IPS-NIHi7 (cell line): ENCODE measurements around the gene IDE.
"Not testable (repeated sequence)": the region's sequence is repeated elsewhere in the genome, so short reads cannot be mapped to it uniquely, and the experiment has no call there.

Experiments used
- DNase-seq: peaks from one replicate; pipeline ENCODE4 v3.0.0; 2012; ENCODE audit warnings: mixed read lengths; ENCODE audit errors: extremely low spot score

IDE gene

GRCh38 chr10:92419740-92420545, 153.9 kb downstream of the IDE start:
- DNase-seq, result peak; percentile 73

DNA sequence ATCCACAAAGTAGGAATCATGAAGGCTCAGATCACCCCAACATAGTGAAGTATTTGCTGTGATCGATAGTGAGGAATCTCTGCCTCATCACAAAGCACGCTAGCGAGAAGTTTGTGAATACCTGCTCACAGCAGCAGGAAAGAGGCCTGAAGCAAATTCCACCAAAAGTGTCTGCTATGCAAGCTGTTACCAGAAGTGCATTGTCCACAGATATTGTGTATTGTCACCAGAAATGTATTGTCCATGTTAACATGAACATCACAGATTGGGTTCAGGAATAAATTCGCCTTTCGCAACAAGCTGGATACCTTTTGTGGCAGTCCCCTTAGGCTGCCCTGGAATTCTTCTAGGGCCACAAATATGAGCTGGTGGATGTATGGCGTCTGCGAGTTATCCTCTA, 155.0 kb downstream of the IDE start:
- no peak for DNase-seq

- no peak for DNase-seq
These were observed 155.7 kb downstream of the IDE start for GRCh38 chr10:92418221-92418620.

DNA sequence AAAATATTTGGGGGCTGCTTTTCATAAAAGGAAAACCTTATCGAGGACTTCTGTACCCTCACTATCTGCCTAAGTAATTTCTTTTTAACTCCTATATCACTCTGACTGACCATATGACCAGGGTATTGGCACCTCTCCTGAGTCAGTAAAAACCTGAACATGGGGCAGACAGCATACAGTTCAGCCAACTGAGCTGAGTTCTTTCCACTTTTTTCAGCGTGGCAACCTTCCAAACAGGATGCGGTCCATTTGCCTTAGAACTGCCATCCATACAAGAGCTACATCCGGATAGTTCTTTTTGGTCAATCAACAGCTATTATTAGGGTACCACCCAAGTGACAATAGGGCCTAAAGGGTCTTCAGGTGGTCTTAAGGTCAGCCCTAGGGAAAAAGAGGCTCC, 160.4 kb downstream of the IDE start:
- DNase-seq, result no peak

GRCh38 chr10:92413011-92413410, 160.9 kb downstream of the IDE start:
- DNase-seq, result no peak

DNA sequence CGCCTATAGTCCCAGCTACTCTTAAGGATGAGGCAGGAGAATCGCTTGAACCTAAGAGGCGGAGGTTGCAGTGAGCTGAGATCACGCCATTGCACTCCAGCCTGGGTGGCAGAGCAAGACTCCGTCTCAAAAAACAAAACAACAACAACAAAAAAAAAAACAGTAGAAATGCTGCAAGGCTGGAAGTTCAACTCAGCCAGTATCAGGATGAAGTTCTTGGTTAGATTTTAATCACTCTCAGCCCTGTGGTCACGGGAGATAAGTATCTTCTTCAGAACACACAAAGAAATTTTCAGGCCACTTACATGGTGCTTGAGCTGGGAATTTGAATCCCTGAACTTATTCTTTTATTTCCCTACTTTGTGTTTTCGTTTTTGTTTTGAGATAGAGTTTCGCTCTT, 162.5 kb downstream of the IDE start:
- no peak for DNase-seq

DNA sequence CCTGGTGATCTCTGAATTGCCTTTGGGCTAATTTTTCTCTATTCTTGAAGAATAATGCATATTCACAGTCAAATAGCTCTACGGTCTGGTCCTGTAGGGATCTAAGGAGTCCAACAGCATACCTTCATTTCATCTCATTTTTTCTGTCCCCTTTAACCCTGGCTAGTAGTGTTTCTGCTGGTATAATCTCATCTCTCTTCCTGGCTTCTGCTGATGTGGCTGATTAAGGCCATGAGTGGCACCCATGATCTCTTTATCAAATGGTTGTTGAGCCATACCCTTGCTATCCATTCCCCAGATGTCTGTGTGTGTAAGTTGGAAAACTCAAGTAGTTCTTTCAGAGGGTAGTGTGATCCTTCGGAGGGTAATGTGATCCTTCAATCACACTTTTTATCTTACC, 163.4 kb downstream of the IDE start:
- DNase-seq, result no peak

- no peak for DNase-seq
These were observed 165.9 kb downstream of the IDE start for GRCh38 chr10:92408017-92408361.

DNA sequence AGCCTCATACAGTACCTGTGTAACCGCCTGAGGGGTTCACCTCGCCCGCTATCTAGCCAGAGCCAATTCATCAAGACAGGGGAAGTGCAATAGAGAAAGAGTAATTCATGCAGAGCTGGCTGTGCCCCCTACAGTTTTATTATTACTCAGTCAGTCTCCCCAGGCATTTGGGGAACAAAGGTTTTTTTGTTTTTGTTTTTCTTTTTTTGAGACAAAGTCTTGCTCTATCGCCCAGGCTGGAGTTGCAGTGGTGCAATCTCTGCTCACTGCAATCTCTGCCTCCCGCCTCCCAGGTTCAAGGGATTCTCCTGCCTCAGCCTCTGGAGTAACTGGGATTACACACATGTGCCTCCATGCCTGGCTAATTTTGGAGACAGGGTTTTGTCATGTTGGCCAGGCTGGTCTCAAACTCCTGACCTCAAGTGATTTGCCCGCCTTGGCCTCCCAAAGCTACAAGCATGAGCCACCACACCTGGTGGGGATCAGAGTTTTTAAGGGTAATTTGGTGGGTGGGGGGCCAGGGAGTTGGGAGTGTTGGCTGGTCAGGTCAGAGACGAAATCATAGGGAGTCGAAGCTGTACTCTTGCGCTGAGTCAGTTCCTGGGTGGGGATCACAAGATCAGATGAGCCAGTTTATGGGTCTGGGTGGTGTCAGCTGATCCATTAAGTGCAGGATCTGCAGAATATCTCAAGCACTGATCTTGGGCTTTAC, 166.4 kb downstream of the IDE start:
- no peak for DNase-seq

GRCh38 chr10:92405419-92405924, 168.4 kb downstream of the IDE start:
- no peak for DNase-seq

DNA sequence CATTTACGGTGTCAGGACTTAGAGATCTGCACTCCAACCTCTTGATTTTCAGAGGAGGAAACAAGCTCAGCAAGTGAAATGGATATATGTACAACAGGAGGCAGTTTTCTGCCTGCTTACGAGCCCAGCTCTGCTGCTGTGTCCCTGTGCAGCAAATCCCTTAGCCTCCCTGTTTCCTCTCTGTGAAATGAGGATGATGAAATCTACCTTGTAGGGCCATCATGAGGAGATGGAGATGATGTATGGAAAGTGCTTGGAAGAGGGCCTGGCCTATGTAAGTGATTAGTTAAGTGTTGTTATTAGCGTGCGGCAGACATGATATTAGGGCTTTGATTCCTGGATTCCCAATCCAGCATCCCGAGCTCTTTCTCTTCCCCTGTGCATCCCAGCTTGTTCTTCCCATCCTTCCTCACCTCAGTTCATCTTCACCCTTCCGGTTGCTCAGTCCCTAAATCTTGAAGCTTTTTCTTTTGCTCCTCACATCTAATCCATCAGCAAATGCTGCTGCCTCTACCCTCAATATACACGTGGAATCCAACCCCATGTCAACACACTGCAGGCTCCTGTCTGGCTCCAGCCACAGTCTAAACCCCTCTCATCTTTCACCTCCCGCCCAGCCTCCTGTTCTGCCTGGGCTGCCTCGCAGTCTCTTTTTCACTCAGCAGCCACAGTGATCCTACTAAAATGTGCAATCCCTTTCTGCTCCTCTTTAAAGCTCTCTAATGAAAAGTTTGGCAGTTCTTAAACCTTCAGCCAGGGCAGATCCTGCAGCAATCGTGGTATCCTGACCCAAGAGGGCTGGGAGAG, 169.1 kb downstream of the IDE start:
- DNase-seq, result no peak

DNA sequence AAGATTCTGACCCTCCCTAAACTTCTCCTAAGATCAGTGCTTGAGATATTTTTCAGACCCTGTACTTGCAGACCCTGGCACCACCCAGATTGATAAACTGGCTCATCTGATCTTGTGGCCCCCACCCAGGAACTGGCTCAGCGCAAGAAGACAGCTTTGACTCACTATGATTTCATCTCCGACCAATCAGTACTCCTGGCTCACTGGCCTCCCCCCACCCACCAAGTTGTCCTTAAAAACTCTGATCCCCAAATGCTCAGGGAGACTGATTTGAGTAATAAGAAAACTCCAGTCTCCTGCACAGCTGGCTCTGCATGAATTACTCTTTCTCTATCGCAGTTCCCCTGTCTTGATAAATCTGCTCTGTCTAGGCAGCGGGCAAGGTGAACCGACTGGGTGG, 171.7 kb downstream of the IDE start:
- not testable (repeated sequence) for DNase-seq
